Kidney (tissue), 14 donors: ENCODE measurements around the gene ANO7. TPM values are rescaled to one million over a fixed set of nuclear protein-coding genes. Genes with fewer than 3 reads are reported as not detected.

Experiments used
- DNase-seq, 5 donors: peaks; one replicate each; pipeline ENCODE4 v3.0.0-alpha.2; 2013 to 2020
- FAIRE-seq: peaks from 2 replicates; lab custom pipeline; 2012; peaks lifted over from hg19 to GRCh38; lab: Jason Lieb, UNC
- H3K27ac ChIP-seq, 2 donors: one replicate each; pipeline ENCODE4 v1.7.0; 2013; ENCODE audit warnings: low read depth in 2 of 2, low read length in 2 of 2, inconsistent platforms in 1 of 2
- H3K27me3 ChIP-seq: one replicate; pipeline ENCODE4 v1.7.1; 2013; ENCODE audit warnings: low read length, inconsistent platforms; ENCODE audit not compliant: control insufficient read depth, insufficient read depth
- H3K36me3 ChIP-seq, 3 donors: one replicate each; pipeline versions ENCODE4 v1.7.0 to v1.7.1; 2013; ENCODE audit warnings: low read length in 3 of 3, control low read depth in 1 of 3, inconsistent platforms in 1 of 3; ENCODE audit not compliant: insufficient read depth in 3 of 3, control insufficient read depth in 2 of 3
- H3K4me1 ChIP-seq, 3 donors: one replicate each; pipeline versions ENCODE4 v1.7.0 to v1.7.1; 2013; ENCODE audit warnings: low read length in 3 of 3, inconsistent platforms in 1 of 3, low read depth in 1 of 3; ENCODE audit not compliant: control insufficient read depth in 2 of 3, insufficient read depth in 2 of 3
- H3K4me3 ChIP-seq, 3 donors: one replicate each; pipeline versions ENCODE4 v1.7.0 to v1.8.1; 2013; ENCODE audit warnings: low read length in 3 of 3, control low read depth in 1 of 3, inconsistent platforms in 1 of 3
- H3K9ac ChIP-seq, 3 donors: one replicate each; pipeline versions ENCODE4 v1.7.0 to v1.7.1; 2013; ENCODE audit warnings: low read length in 3 of 3, control low read depth in 1 of 3, inconsistent platforms in 1 of 3
- H3K9me3 ChIP-seq, 3 donors: one replicate each; pipeline versions ENCODE4 v1.7.0 to v1.7.1; 2013; ENCODE audit warnings: low read length in 3 of 3, control low read depth in 1 of 3, inconsistent platforms in 1 of 3; ENCODE audit not compliant: control insufficient read depth in 2 of 3, insufficient read depth in 1 of 3
- CTCF ChIP-seq: IDR thresholded peaks from 3 replicates; pipeline ENCODE4 v1.5.1; 2012; ENCODE audit warnings: mild to moderate bottlenecking, moderate library complexity, borderline replicate concordance; ENCODE audit not compliant: insufficient read depth; ENCODE audit errors: extremely low read depth
- intact Hi-C: fragments of 100-400 bp; cut with DNase I; formaldehyde crosslinking; loops from one replicate; pipeline ENCODE4 v1.11.1; 2022
- polyA plus RNA-seq: library from polyadenylated mRNA; stranded (reverse); fragments of 350-450 nt; fragmentation: Illumina TruSeq; extraction: RNeasy Lipid Tissue Mini Kit (QIAGEN cat#74804); gene quantifications from one replicate; pipeline ENCODE4 v1.2.3, GENCODE V29; 2014; ENCODE audit warnings: low read depth, low replicate concordance; ENCODE audit not compliant: insufficient read depth
- total RNA-seq: library from RNA; stranded (reverse); fragmentation: NEBNext Ultra II Directional; extraction: Animal tissue kit (Norgen Biotek cat#: 25700); gene quantifications from one replicate; pipeline ENCODE4 v1.2.1, GENCODE V29; 2021
- donor health status: control.
- donor health status: control.
- donor health status: control.
- donor health status: control.
- donor health status: control.
- donor health status: DM: yes; HTN: yes; CAD: no.
- donor health status: Normal renal cell carcinoma (clear cell type).

Gene ANO7
- total and polyA plus RNA-seq, 2 donors from 2014 or later: 1.1 to 1.9 TPM

DNA sequence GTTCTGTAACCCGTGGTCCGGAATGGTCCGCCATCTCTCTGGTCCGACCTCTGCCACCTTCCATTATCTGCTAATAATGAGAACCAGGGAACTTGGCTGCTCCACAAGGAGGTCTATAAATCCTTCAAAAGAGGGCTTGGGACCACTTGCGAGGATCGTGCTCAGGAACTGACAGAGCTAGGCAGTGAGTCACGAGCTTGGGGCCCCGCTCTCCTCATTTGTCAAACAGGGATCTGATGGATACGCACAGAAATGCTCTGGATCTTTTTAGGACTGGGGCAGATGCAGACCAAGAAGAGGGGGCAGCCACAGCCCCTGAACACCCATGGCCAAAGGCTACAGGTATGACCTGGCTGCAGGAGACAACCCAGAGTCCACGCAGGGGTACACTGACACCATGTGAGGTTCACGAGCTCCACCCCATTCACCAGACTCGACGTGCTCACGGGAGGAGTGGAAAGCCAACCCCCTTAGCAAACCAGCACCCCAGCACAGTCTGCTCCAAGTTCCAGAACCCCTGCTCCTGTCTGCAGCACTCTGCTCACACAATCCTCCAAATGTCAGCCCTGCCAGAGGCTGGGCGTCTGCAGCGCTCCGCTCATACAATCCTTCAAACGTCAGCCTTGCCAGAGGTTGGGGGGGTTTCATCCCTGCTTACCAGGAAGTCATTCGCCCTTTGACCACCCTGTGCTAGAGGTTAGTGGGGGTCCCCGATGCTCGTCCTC is 45.8 kb downstream of the ANO7 start:
- no peaks in the 10 kb centered on the region for H3K27me3 ChIP-seq
- H3K9me3 ChIP-seq: no peaks in the 10 kb centered on the region
- no peaks in the 10 kb centered on the region for H3K4me1 ChIP-seq
- H3K9ac ChIP-seq: no peak overlapping the region
- DNase-seq: peak in 2 of 5 donors; percentile 30 to 36
- intact Hi-C loops: no loop called here
- no peak for TF ChIP-seq CTCF
- H3K36me3 ChIP-seq: peaks cover 4 to 86% (median 67%) of the 10 kb centered on the region in 3 donors
- no peak overlapping the region for H3K27ac ChIP-seq
- H3K4me3 ChIP-seq: no peak overlapping the region
- no peak for FAIRE-seq

DNA sequence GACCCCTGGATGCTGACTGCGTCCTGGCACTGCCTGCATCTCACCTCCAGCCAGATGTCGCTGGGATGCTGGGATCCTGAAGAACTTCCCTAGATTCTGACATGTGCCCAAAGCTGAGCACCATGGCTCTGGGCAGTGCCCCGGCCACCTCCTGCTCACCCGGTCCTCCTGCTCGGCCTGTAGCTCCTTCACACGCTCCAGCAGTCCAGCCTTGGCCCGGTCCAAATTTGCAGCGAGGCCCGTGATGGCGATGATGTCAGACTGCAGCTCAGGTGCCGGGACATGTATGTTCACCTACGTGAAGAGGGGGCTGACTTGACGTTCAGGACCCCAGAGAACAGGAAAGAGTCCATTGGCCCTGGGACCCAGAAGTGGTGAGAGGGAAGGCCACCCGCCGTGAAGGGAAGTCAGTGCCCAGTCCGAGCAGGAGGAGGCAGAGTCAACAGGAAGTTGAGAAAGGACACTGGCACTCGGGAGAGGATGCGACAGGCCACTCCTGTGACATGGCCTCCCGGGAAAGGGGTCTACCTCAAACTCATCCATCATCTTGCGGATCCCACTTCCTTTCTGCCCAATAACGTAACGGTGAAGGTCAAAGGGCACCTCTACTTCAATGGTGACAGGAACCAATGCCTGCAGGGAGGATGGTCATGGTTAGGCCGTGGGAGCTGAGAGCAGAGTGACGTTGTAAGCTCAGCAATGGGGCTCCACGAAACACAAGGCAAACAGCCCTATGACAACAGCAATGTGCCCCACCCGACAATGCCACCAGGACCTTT is 46.7 kb downstream of the ANO7 start:
- no peak overlapping the region for H3K27ac ChIP-seq
- H3K36me3 ChIP-seq: peaks cover 4 to 88% (median 71%) of the 10 kb centered on the region in 3 donors
- no peak for TF ChIP-seq CTCF
- intact Hi-C loops: no loop called here
- H3K4me3 ChIP-seq: no peak overlapping the region
- H3K9ac ChIP-seq: no peak overlapping the region
- peak in 1 of 5 donors; percentile 56 for DNase-seq
- no peaks in the 10 kb centered on the region for H3K27me3 ChIP-seq
- FAIRE-seq: no peak
- no peaks in the 10 kb centered on the region for H3K4me1 ChIP-seq
- no peaks in the 10 kb centered on the region for H3K9me3 ChIP-seq

DNA sequence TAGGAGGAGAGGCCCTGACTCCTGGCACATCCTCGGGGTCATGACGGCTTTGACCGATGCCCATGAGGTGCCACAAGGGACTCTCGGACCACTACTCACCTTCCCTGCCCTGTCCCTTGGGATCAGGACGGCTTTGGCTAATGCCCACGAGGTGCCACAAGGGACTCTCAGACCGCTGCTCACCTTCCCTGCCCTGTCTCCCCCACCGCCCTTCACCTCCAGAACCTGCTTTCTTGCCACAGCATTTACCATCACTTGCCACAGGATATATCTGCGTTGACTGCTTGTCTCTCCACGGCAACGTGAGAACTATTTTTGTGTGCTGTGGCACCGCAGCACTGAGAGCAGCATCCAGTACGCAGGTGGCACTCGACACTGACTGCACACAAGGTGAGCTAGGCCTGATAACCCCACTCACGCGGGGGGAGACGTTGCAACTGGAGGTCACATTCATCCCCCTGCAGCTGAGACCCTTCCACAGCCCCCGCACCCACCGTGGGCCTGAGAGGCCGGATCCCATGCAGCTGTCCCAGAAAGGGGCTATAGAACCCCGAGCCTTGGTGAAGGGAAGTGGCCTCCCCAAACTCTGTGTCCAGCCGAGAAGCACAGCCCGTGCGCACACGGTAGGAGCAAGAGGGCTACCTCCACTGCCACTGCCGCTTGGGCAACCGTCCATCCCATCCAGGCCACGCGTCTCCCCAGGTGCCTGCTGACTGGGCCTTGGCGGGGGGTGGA is 47.5 kb downstream of the ANO7 start:
- intact Hi-C loops: no loop called here
- Histone ChIP-seq H3K4me1 (no peaks in the 10 kb centered on the region), H3K36me3 (peaks cover 4 to 89% (median 69%) of the 10 kb centered on the region in 3 donors), H3K4me3 (no peak overlapping the region), H3K9ac (no peak overlapping the region), H3K27me3 (no peaks in the 10 kb centered on the region), H3K27ac (no peak overlapping the region), H3K9me3 (no peaks in the 10 kb centered on the region)
- FAIRE-seq: no peak
- DNase-seq: peak in 1 of 5 donors; percentile 60
- TF ChIP-seq CTCF: no peak
